ENCODE data around the gene PPIP5K2. TPM values are rescaled to one million over a fixed set of nuclear protein-coding genes. Genes with fewer than 3 reads are reported as not detected.

The PPIP5K2 gene
- polyA plus RNA-seq, 2 donors, result 10.5 to 15.1 TPM

DNA sequence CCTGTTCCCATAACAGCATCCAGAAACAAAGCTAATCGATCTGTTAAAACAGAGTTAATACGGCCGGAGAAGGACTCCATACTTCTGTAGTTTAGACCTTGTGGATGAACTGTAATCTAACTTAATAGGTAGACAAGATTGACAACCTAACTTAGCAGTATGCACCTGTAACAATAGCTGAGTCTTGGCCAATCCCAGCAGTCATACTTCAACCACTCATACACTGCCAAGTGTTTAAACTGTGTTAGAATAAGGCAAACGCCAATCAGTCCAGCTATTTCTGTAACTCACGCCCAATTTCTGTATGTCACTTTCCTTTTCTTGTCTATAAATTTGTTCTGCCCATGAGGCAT is 104.8 kb downstream of the PPIP5K2 start:
- WGBS, 2 donors, result 80 to 84% methylated on average over 5 of the region's 5 CpGs

DNA sequence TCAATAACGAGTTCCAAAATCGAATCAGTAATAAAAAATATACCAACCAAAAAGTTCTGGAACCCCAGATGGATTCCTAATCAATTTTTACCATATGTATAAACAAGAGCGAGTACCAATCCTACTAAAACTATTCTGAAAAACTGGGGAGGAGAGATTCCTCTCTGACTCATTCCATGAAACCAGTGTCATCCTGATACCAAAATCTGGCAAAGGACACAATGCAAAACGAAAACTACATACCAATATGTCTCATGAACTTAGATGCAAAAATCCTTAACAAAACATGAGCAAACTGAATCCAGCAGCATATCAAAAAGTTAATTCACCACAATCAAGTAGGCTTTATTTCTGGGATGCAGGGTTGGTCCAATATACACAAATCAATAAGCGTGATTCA is 108.0 kb downstream of the PPIP5K2 start:
- Histone ChIP-seq H3K27me3 (ENCODE audit: control insufficient read depth in 1 of 2, insufficient read depth in 2 of 2, low read length in 2 of 2) (peaks cover 0 to 4% of the 10 kb centered on the region in 2 donors), H3K36me3 (ENCODE audit: control insufficient read depth in 2 of 2, insufficient read depth in 2 of 2, low read length in 1 of 2) (no peaks in the 10 kb centered on the region), H3K27ac (ENCODE audit: low read depth in 2 of 2, low read length in 1 of 2) (no peak overlapping the region), H3K4me1 (ENCODE audit: control insufficient read depth in 2 of 2, insufficient read depth in 2 of 2, low read length in 1 of 2) (no peaks in the 10 kb centered on the region), H3K9me3 (ENCODE audit: control insufficient read depth in 2 of 2, insufficient read depth in 1 of 2, low read depth in 1 of 2, low read length in 1 of 2) (no peaks in the 10 kb centered on the region), H3K4me3 (ENCODE audit: low read depth in 1 of 2, low read length in 2 of 2) (no peak overlapping the region)
- WGBS, 2 donors, result 85 to 86% methylated on average over 5 of the region's 5 CpGs

More for the DNA sequence above, 104.8 kb downstream of the PPIP5K2 start:
- H3K27ac ChIP-seq (ENCODE audit: low read depth in 2 of 2, low read length in 1 of 2), result no peak overlapping the region
- H3K36me3 ChIP-seq (ENCODE audit: control insufficient read depth in 2 of 2, insufficient read depth in 2 of 2, low read length in 1 of 2), result no peaks in the 10 kb centered on the region
- H3K4me3 ChIP-seq (ENCODE audit: low read depth in 1 of 2, low read length in 2 of 2), result no peak overlapping the region
- H3K4me1 ChIP-seq (ENCODE audit: control insufficient read depth in 2 of 2, insufficient read depth in 2 of 2, low read length in 1 of 2), result no peaks in the 10 kb centered on the region
- peaks cover 0 to 4% of the 10 kb centered on the region in 2 donors for H3K27me3 ChIP-seq (ENCODE audit: control insufficient read depth in 1 of 2, insufficient read depth in 2 of 2, low read length in 2 of 2)
- H3K9me3 ChIP-seq (ENCODE audit: control insufficient read depth in 2 of 2, insufficient read depth in 1 of 2, low read depth in 1 of 2, low read length in 1 of 2), result no peaks in the 10 kb centered on the region

- H3K9me3 ChIP-seq (ENCODE audit: control insufficient read depth in 2 of 2, insufficient read depth in 1 of 2, low read depth in 1 of 2, low read length in 1 of 2), result no peaks in the 10 kb centered on the region
- no peak overlapping the region for H3K4me3 ChIP-seq (ENCODE audit: low read depth in 1 of 2, low read length in 2 of 2)
- H3K27ac ChIP-seq (ENCODE audit: low read depth in 2 of 2, low read length in 1 of 2), result no peak overlapping the region
- H3K27me3 ChIP-seq (ENCODE audit: control insufficient read depth in 1 of 2, insufficient read depth in 2 of 2, low read length in 2 of 2), result peaks cover 0 to 4% of the 10 kb centered on the region in 2 donors
- H3K4me1 ChIP-seq (ENCODE audit: control insufficient read depth in 2 of 2, insufficient read depth in 2 of 2, low read length in 1 of 2), result no peaks in the 10 kb centered on the region
- WGBS, 2 donors, result 65 to 78% methylated on average over 1 of the region's 1 CpG
- no peaks in the 10 kb centered on the region for H3K36me3 ChIP-seq (ENCODE audit: control insufficient read depth in 2 of 2, insufficient read depth in 2 of 2, low read length in 1 of 2)
Measured at GRCh38 chr5:103228588-103228987, 108.5 kb downstream of the PPIP5K2 start.

GRCh38 chr5:103232393-103232999 is 112.4 kb downstream of the PPIP5K2 start:
- Histone ChIP-seq H3K27me3 (ENCODE audit: control insufficient read depth in 1 of 2, insufficient read depth in 2 of 2, low read length in 2 of 2) (no peaks in the 10 kb centered on the region), H3K4me3 (ENCODE audit: low read depth in 1 of 2, low read length in 2 of 2) (no peak overlapping the region), H3K4me1 (ENCODE audit: control insufficient read depth in 2 of 2, insufficient read depth in 2 of 2, low read length in 1 of 2) (no peaks in the 10 kb centered on the region), H3K9me3 (ENCODE audit: control insufficient read depth in 2 of 2, insufficient read depth in 1 of 2, low read depth in 1 of 2, low read length in 1 of 2) (no peaks in the 10 kb centered on the region), H3K27ac (ENCODE audit: low read depth in 2 of 2, low read length in 1 of 2) (no peak overlapping the region), H3K36me3 (ENCODE audit: control insufficient read depth in 2 of 2, insufficient read depth in 2 of 2, low read length in 1 of 2) (no peaks in the 10 kb centered on the region)
- 74 to 76% methylated on average over 7 of the region's 7 CpGs for WGBS, 2 donors

- WGBS, 2 donors, result 80 to 85% methylated on average over 4 of the region's 4 CpGs
- no peaks in the 10 kb centered on the region for H3K9me3 ChIP-seq (ENCODE audit: control insufficient read depth in 2 of 2, insufficient read depth in 1 of 2, low read depth in 1 of 2, low read length in 1 of 2)
- no peaks in the 10 kb centered on the region for H3K4me1 ChIP-seq (ENCODE audit: control insufficient read depth in 2 of 2, insufficient read depth in 2 of 2, low read length in 1 of 2)
- H3K36me3 ChIP-seq (ENCODE audit: control insufficient read depth in 2 of 2, insufficient read depth in 2 of 2, low read length in 1 of 2), result no peaks in the 10 kb centered on the region
- no peaks in the 10 kb centered on the region for H3K27me3 ChIP-seq (ENCODE audit: control insufficient read depth in 1 of 2, insufficient read depth in 2 of 2, low read length in 2 of 2)
- H3K4me3 ChIP-seq (ENCODE audit: low read depth in 1 of 2, low read length in 2 of 2), result no peak overlapping the region
- no peak overlapping the region for H3K27ac ChIP-seq (ENCODE audit: low read depth in 2 of 2, low read length in 1 of 2)
Measured at GRCh38 chr5:103234239-103234975, 114.3 kb downstream of the PPIP5K2 start.

DNA sequence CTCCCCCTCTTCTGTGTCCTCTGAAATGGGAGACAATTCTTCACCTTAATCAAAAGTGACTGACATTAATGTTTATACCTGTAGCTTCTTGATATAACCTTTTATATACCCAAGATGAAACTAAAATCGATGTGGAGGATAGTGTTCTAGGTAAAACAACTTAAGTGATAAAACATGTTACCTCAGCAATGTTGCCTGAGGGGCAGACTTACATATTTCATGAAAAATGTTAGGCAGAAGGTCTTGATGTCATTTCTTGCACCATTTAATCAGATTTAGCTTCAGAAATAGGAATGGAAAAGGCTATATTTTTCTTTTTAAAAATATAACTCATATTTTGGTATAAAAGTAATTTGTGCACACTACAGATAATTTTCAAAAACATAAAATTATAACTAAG is 115.8 kb downstream of the PPIP5K2 start:
- Histone ChIP-seq H3K4me3 (ENCODE audit: low read depth in 1 of 2, low read length in 2 of 2) (no peak overlapping the region), H3K27ac (ENCODE audit: low read depth in 2 of 2, low read length in 1 of 2) (no peak overlapping the region), H3K9me3 (ENCODE audit: control insufficient read depth in 2 of 2, insufficient read depth in 1 of 2, low read depth in 1 of 2, low read length in 1 of 2) (no peaks in the 10 kb centered on the region), H3K4me1 (ENCODE audit: control insufficient read depth in 2 of 2, insufficient read depth in 2 of 2, low read length in 1 of 2) (no peaks in the 10 kb centered on the region), H3K27me3 (ENCODE audit: control insufficient read depth in 1 of 2, insufficient read depth in 2 of 2, low read length in 2 of 2) (no peaks in the 10 kb centered on the region), H3K36me3 (ENCODE audit: control insufficient read depth in 2 of 2, insufficient read depth in 2 of 2, low read length in 1 of 2) (no peaks in the 10 kb centered on the region)
- 51 to 55% methylated on average over 1 of the region's 1 CpG for WGBS, 2 donors

- Histone ChIP-seq H3K36me3 (ENCODE audit: control insufficient read depth in 2 of 2, insufficient read depth in 2 of 2, low read length in 1 of 2) (no peaks in the 10 kb centered on the region), H3K27me3 (ENCODE audit: control insufficient read depth in 1 of 2, insufficient read depth in 2 of 2, low read length in 2 of 2) (no peaks in the 10 kb centered on the region), H3K4me1 (ENCODE audit: control insufficient read depth in 2 of 2, insufficient read depth in 2 of 2, low read length in 1 of 2) (no peaks in the 10 kb centered on the region), H3K4me3 (ENCODE audit: low read depth in 1 of 2, low read length in 2 of 2) (no peak overlapping the region), H3K9me3 (ENCODE audit: control insufficient read depth in 2 of 2, insufficient read depth in 1 of 2, low read depth in 1 of 2, low read length in 1 of 2) (no peaks in the 10 kb centered on the region), H3K27ac (ENCODE audit: low read depth in 2 of 2, low read length in 1 of 2) (no peak overlapping the region)
- 77 to 95% methylated on average over 1 of the region's 1 CpG for WGBS, 2 donors
Measured at GRCh38 chr5:103237778-103238177, 117.7 kb downstream of the PPIP5K2 start.

DNA sequence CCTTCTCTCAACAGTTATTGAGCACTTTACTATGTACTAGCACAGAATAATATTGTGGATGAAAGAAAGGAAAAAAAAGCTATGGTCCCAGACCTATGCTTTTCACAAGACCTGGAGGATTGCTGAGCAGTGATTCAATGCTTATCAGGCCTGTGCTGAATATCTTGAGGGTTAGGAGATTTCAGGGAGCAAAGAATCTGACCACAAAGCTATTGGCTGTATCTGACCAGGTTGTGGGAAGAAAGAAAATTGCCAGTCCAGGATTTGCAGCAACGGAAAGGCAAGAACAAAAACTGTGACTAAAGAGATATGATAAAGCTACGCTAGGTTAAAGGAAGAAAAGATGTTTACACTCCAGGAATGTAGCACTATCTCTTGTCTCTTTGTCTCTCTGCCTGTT is 123.6 kb downstream of the PPIP5K2 start:
- no peaks in the 10 kb centered on the region for H3K4me1 ChIP-seq (ENCODE audit: control insufficient read depth in 2 of 2, insufficient read depth in 2 of 2, low read length in 1 of 2)
- H3K27ac ChIP-seq (ENCODE audit: low read depth in 2 of 2, low read length in 1 of 2), result no peak overlapping the region
- H3K9me3 ChIP-seq (ENCODE audit: control insufficient read depth in 2 of 2, insufficient read depth in 1 of 2, low read depth in 1 of 2, low read length in 1 of 2), result no peaks in the 10 kb centered on the region
- WGBS, 2 donors, result 63 to 74% methylated on average over 2 of the region's 2 CpGs
- no peak overlapping the region for H3K4me3 ChIP-seq (ENCODE audit: low read depth in 1 of 2, low read length in 2 of 2)
- H3K36me3 ChIP-seq (ENCODE audit: control insufficient read depth in 2 of 2, insufficient read depth in 2 of 2, low read length in 1 of 2), result no peaks in the 10 kb centered on the region
- no peaks in the 10 kb centered on the region for H3K27me3 ChIP-seq (ENCODE audit: control insufficient read depth in 1 of 2, insufficient read depth in 2 of 2, low read length in 2 of 2)

DNA sequence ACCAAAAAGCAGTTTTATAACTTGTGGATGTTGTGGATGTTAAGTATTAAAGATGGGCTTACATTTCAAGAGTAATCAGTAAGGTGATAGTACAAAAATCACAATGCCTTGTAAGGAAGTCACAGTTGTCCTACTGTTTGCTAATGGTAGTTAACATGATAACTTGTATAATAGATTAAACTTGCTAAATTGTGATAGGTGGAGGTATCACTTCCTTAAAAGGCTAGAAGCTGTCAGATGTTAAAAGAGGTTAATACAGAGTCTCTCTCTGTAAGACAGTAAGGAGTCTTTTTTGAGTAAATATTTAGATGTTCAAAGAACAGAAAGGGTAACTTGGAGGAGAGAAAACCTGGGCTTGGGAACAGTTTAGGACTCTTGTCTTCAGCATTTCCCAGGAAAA is 124.3 kb downstream of the PPIP5K2 start:
- Histone ChIP-seq H3K27ac (ENCODE audit: low read depth in 2 of 2, low read length in 1 of 2) (no peak overlapping the region), H3K4me3 (ENCODE audit: low read depth in 1 of 2, low read length in 2 of 2) (no peak overlapping the region), H3K9me3 (ENCODE audit: control insufficient read depth in 2 of 2, insufficient read depth in 1 of 2, low read depth in 1 of 2, low read length in 1 of 2) (no peaks in the 10 kb centered on the region), H3K36me3 (ENCODE audit: control insufficient read depth in 2 of 2, insufficient read depth in 2 of 2, low read length in 1 of 2) (no peaks in the 10 kb centered on the region), H3K4me1 (ENCODE audit: control insufficient read depth in 2 of 2, insufficient read depth in 2 of 2, low read length in 1 of 2) (no peaks in the 10 kb centered on the region), H3K27me3 (ENCODE audit: control insufficient read depth in 1 of 2, insufficient read depth in 2 of 2, low read length in 2 of 2) (no peaks in the 10 kb centered on the region)

DNA sequence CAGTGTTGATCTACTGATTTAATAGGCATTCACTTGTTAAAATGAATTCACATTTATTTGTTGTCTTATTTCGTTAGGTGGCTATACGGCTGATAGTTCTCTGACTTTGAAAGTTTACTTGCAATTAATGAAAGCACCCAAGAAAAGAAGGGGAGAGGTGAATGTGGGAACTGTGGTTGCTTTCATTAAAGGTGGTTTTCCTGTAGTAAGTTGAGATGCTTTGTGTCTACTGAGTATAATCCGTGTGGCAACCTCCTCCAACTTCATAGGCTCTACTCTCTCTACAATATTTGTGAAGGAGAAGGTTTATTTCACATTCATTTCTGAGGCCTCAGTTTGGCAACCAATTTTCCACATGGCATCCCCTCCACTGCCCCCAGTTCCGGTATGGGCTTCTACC is 125.7 kb downstream of the PPIP5K2 start:
- Histone ChIP-seq H3K4me1 (ENCODE audit: control insufficient read depth in 2 of 2, insufficient read depth in 2 of 2, low read length in 1 of 2) (no peaks in the 10 kb centered on the region), H3K27me3 (ENCODE audit: control insufficient read depth in 1 of 2, insufficient read depth in 2 of 2, low read length in 2 of 2) (no peaks in the 10 kb centered on the region), H3K9me3 (ENCODE audit: control insufficient read depth in 2 of 2, insufficient read depth in 1 of 2, low read depth in 1 of 2, low read length in 1 of 2) (no peaks in the 10 kb centered on the region), H3K4me3 (ENCODE audit: low read depth in 1 of 2, low read length in 2 of 2) (no peak overlapping the region), H3K36me3 (ENCODE audit: control insufficient read depth in 2 of 2, insufficient read depth in 2 of 2, low read length in 1 of 2) (no peaks in the 10 kb centered on the region), H3K27ac (ENCODE audit: low read depth in 2 of 2, low read length in 1 of 2) (no peak overlapping the region)
- 83 to 85% methylated on average over 4 of the region's 4 CpGs for WGBS, 2 donors
